OCI-LY1 (cell line): ENCODE results near the gene CACNB2.

Experiments used
- H2AFZ ChIP-seq: fragments of 200-600 bp; sonication (generic), shearing (Covaris generic); 2 replicates; pipeline ENCODE4 v1.6.0; 2014; ENCODE audit warnings: antibody characterized with exemption, mild to moderate bottlenecking, low read length
- H3F3A ChIP-seq: fragments of 200-600 bp; sonication (generic), shearing (Covaris generic); 2 replicates; pipeline ENCODE4 v1.6.0; 2014; ENCODE audit warnings: mild to moderate bottlenecking, antibody characterized with exemption, low read length, moderate library complexity; ENCODE audit not compliant: insufficient read depth
- H3K27ac ChIP-seq: fragments of 200-600 bp; sonication (generic); 2 replicates; pipeline ENCODE4 v1.5.1; 2014; ENCODE audit warnings: low read length, mixed run types, mild to moderate bottlenecking, low read depth; ENCODE audit not compliant: poor library complexity, severe bottlenecking
- H3K27me3 ChIP-seq: fragments of 200-600 bp; sonication (generic); 2 replicates; pipeline ENCODE4 v1.6.0; 2014; ENCODE audit warnings: antibody characterized with exemption, mild to moderate bottlenecking, low read length, moderate library complexity; ENCODE audit not compliant: insufficient read depth
- H3K36me3 ChIP-seq: fragments of 200-600 bp; sonication (generic); 2 replicates; pipeline ENCODE4 v1.6.1; 2014; ENCODE audit warnings: mild to moderate bottlenecking, antibody characterized with exemption, low read length, moderate library complexity, mixed read lengths; ENCODE audit not compliant: insufficient read depth
- H3K4me1 ChIP-seq: fragments of 200-600 bp; sonication (generic); 2 replicates; pipeline ENCODE4 v1.5.1; 2014; ENCODE audit warnings: mild to moderate bottlenecking, low read length, moderate library complexity; ENCODE audit not compliant: insufficient read depth, severe bottlenecking
- H3K4me2 ChIP-seq: fragments of 200-600 bp; sonication (generic), shearing (Covaris generic); 2 replicates; pipeline ENCODE4 v1.6.1; 2014; ENCODE audit warnings: low read length
- H3K4me3 ChIP-seq: fragments of 200-600 bp; sonication (generic); 2 replicates; pipeline ENCODE4 v1.5.1; 2014; ENCODE audit warnings: low read length, low read depth, mild to moderate bottlenecking, mixed read lengths; ENCODE audit not compliant: poor library complexity, severe bottlenecking
- H3K79me2 ChIP-seq: fragments of 200-600 bp; shearing (Covaris generic); 2 replicates; pipeline ENCODE4 v1.6.1; 2016; ENCODE audit warnings: mixed run types, low read length, mixed read lengths; ENCODE audit not compliant: insufficient read depth
- H3K9ac ChIP-seq: fragments of 200-600 bp; sonication (generic), shearing (Covaris generic); 2 replicates; pipeline ENCODE4 v1.6.1; 2014; ENCODE audit warnings: mild to moderate bottlenecking, low read length, mixed read lengths
- H3K9me2 ChIP-seq: fragments of 200-600 bp; sonication (generic), shearing (Covaris generic); 2 replicates; pipeline ENCODE4 v1.6.1; 2014; ENCODE audit warnings: low read depth, mild to moderate bottlenecking, low read length, mixed read lengths
- H3K9me3 ChIP-seq: fragments of 200-600 bp; shearing (Covaris generic); 2 replicates; pipeline ENCODE4 v1.6.1; 2014; ENCODE audit warnings: low read length, mixed read lengths
- H4K20me1 ChIP-seq: fragments of 200-600 bp; sonication (generic), shearing (Covaris generic); 2 replicates; pipeline ENCODE4 v1.6.0; 2016; ENCODE audit warnings: mild to moderate bottlenecking, low read length; ENCODE audit not compliant: insufficient read depth
- CTCF ChIP-seq: fragments of 200-600 bp; sonication (generic), shearing (Covaris generic); IDR thresholded peaks from 2 replicates; pipeline ENCODE4 v1.5.1; 2017; ENCODE audit warnings: mild to moderate bottlenecking, antibody characterized with exemption, low read length, moderate library complexity, mixed read lengths
- EZH2 ChIP-seq: fragments of 200-600 bp; sonication (generic), shearing (Covaris generic); IDR thresholded peaks from 2 replicates; pipeline ENCODE4 v1.8.0; 2017; ENCODE audit warnings: borderline replicate concordance, mixed run types, mild to moderate bottlenecking, antibody characterized with exemption, low read length, moderate library complexity, mixed read lengths

CACNB2 gene

DNA sequence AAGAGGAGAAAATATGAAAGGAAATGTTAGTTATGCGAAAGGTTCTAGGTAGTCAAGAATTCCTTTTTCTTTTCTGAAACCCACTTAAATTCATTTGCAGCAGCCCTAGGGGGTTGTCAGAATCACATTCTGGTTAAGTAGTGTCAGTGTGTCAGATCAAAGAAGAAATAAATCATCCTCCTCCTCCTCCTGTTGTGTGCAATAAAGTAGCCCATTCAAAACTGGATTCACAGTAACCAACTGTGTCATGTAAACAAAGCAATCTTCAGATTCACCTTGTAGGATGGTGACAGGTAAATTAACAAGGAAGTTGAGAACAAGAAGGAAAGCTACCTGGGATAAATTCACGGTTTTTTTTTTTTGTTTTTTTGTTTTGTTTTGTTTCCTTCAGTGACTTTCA, 383.6 kb downstream of the CACNB2 start:
- no peak overlapping the region for H2AFZ ChIP-seq
- H3K79me2 ChIP-seq: no peaks in the 10 kb centered on the region
- H3K4me3 ChIP-seq: no peak overlapping the region
- no peak overlapping the region for H3K9ac ChIP-seq
- H3K27me3 ChIP-seq: no peaks in the 10 kb centered on the region
- no peaks in the 10 kb centered on the region; the same call in 1 of the 2 replicates for H3K36me3 ChIP-seq
- H3K9me2 ChIP-seq: no peaks in the 10 kb centered on the region
- H3K27ac ChIP-seq: no peak overlapping the region
- H4K20me1 ChIP-seq: no peaks in the 10 kb centered on the region
- no peaks in the 10 kb centered on the region for H3K4me1 ChIP-seq
- H3F3A ChIP-seq: no peaks in the 10 kb centered on the region
- TF ChIP-seq EZH2 (no peak), CTCF (no peak)
- no peaks in the 10 kb centered on the region for H3K9me3 ChIP-seq
- H3K4me2 ChIP-seq: no peak overlapping the region

- Histone ChIP-seq H3K9me2 (no peaks in the 10 kb centered on the region), H2AFZ (no peak overlapping the region), H3K9me3 (no peaks in the 10 kb centered on the region; the same call in 1 of the 2 replicates), H3F3A (no peaks in the 10 kb centered on the region), H3K9ac (no peak overlapping the region), H3K79me2 (no peaks in the 10 kb centered on the region), H3K4me3 (no peak overlapping the region), H3K4me1 (no peaks in the 10 kb centered on the region), H3K36me3 (peaks cover 17% of the 10 kb centered on the region), H3K27me3 (no peaks in the 10 kb centered on the region), H3K4me2 (no peak overlapping the region), H3K27ac (no peak overlapping the region), H4K20me1 (no peaks in the 10 kb centered on the region)
- TF ChIP-seq CTCF (no peak), EZH2 (no peak)
Measured at GRCh38 chr10:18527687-18528086, 387.5 kb downstream of the CACNB2 start.

DNA sequence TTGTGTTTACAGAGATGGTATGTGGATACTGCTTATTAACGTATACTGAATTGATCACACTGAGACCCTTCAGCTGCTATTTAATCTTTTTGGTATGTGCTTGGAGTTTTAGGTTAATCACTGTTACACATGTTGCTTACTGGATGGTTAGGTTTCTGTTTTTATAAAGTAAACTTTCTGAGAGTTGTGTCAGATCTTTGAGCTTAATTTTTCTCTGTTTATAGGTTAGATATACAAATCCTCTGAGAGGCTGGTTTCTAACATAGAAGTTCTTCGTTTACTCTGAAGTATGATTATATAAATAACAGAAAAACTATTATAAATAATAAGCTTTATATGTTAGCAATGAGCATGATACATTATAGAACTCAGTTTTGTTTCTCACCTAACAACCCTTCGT, 388.1 kb downstream of the CACNB2 start:
- Histone ChIP-seq H3K9me3 (no peaks in the 10 kb centered on the region; the same call in 1 of the 2 replicates), H3K4me1 (no peaks in the 10 kb centered on the region), H3K27ac (no peak overlapping the region), H4K20me1 (no peaks in the 10 kb centered on the region), H3K4me2 (no peak overlapping the region), H3K27me3 (no peaks in the 10 kb centered on the region), H3K36me3 (peaks cover 17% of the 10 kb centered on the region), H3F3A (no peaks in the 10 kb centered on the region), H3K79me2 (no peaks in the 10 kb centered on the region), H3K9me2 (no peaks in the 10 kb centered on the region), H3K4me3 (no peak overlapping the region), H2AFZ (no peak overlapping the region), H3K9ac (no peak overlapping the region)
- TF ChIP-seq EZH2: no peak
- no peak for TF ChIP-seq CTCF
